Right lobe of liver (tissue), 4 donors: ENCODE measurements around the gene FAM171A1.

Experiments
- POLR2A ChIP-seq: fragments of 450-650 bp; IDR thresholded peaks from one replicate; pipeline ENCODE4 v1.6.1; 2017; ENCODE audit warnings: antibody characterized with exemption, mild to moderate bottlenecking
- TF ChIP-seq, protein P1 (sequence below), 4 donors: fragments of 200-600 bp in 3 of 4; fragments of 450-650 bp in 1 of 4; IDR thresholded peaks; one replicate each; pipeline versions ENCODE4 v1.5.1 to v1.8.0; 2016 to 2022; ENCODE audit warnings: antibody characterized with exemption in 4 of 4, mild to moderate bottlenecking in 2 of 4
- donor health status: DM: no; HTN: no; CAD: no.
- donor health status: DM: no; HTN: no; CAD: no.
- donor health status: DM: no; HTN: yes; CAD: no.

DNA sequence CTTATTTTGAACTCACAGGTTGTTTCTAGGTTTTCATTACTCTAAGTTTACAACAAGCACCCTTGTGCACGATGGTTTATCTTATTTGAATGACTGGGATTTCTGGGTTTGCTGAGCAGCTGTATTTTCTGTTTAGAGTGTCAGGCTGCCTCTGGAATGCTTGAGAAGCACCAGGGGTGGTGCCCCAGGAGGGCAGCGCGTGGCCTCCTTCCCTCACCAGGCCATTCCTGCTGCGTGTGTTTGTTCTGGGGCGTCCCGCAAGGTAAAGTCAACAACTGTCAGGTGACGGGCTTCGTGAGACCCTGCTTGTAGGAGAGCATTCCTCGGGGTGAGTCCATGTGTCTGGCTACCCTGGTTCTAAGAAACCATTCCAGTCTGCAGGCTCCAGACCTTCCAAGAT, 54.9 kb downstream of the FAM171A1 start:
- TF ChIP-seq, protein P1, sequence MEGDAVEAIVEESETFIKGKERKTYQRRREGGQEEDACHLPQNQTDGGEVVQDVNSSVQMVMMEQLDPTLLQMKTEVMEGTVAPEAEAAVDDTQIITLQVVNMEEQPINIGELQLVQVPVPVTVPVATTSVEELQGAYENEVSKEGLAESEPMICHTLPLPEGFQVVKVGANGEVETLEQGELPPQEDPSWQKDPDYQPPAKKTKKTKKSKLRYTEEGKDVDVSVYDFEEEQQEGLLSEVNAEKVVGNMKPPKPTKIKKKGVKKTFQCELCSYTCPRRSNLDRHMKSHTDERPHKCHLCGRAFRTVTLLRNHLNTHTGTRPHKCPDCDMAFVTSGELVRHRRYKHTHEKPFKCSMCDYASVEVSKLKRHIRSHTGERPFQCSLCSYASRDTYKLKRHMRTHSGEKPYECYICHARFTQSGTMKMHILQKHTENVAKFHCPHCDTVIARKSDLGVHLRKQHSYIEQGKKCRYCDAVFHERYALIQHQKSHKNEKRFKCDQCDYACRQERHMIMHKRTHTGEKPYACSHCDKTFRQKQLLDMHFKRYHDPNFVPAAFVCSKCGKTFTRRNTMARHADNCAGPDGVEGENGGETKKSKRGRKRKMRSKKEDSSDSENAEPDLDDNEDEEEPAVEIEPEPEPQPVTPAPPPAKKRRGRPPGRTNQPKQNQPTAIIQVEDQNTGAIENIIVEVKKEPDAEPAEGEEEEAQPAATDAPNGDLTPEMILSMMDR (IDR thresholded peaks at IDR 0.05), result no peak
- TF ChIP-seq POLR2A, result no peak
